ENCODE results near the gene CIAPIN1. TPM values are rescaled to one million over a fixed set of nuclear protein-coding genes. Genes with fewer than 3 reads are reported as not detected.

CIAPIN1 gene
- total and polyA plus RNA-seq, 2 of the 8 experiments (the other 6 are each of a cell fraction or from before 2014, with no cell fraction given), result 76.8 to 83.6 TPM

DNA sequence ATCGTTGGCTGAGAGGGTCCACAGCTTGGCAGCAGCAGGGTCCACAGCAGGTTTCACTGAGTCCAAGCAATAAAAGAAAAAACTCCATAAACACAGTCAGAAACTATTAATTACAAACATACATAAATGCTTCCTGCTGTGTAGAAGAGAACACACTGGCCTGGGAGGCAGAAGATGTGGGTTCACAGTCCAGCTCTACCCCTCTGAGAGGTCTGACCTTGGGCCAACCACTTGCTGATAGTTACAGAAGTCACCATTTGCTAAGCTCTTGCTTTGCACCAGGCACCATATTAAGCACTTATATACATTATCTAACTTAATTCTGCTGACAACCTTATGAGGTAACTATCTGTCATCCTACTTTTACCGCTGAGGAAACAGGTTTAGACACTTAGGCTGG lies 14.7 kb downstream of the CIAPIN1 start:
- POLR2A ChIA-PET (ENCODE audit: partially characterized antibody), result interaction anchor here (1.1 to 1.6 kb wide), 3 partner anchors 10 to 96 kb away, joined by 4 to 6 read pairs (median 4); partner anchors contain the start of genes CIAPIN1 and COQ9
- no peak overlapping the region for H3K14ac ChIP-seq (ENCODE audit: insufficient read length)
- no peaks in the 10 kb centered on the region for H3K4me1 ChIP-seq (replicated peaks in 1 of 4; ENCODE audit: control insufficient read depth in 3 of 4, insufficient read depth in 4 of 4, low read length in 3 of 4)
- H3K9me3 ChIP-seq (ENCODE audit: insufficient read depth in 2 of 2, low read depth in 1 of 2, low read length in 1 of 2), result no peaks in the 10 kb centered on the region
- no peak overlapping the region for H2BK15ac ChIP-seq (ENCODE audit: low read length)
- no peak overlapping the region for H2AFZ ChIP-seq (ENCODE audit: low read length)
- no peak overlapping the region for H3K18ac ChIP-seq (ENCODE audit: extremely low read depth, low read length)
- no peak overlapping the region for H3K4me2 ChIP-seq (ENCODE audit: insufficient read depth in 1 of 2, low read depth in 2 of 2, low read length in 2 of 2)
- H2BK120ac ChIP-seq (replicated peaks; ENCODE audit: low read depth, low read length), result no peak overlapping the region
- no peak overlapping the region for H4K8ac ChIP-seq (ENCODE audit: extremely low read depth, insufficient read depth, low read length)
- CTCF ChIA-PET (ENCODE audit: partially characterized antibody), result interaction anchor here (1.0 to 4.4 kb wide), 4 partner anchors 10 to 109 kb away, joined by 3 to 34 read pairs (median 5); no protein-coding TSS in a partner anchor
- no peak overlapping the region for H2AK5ac ChIP-seq (ENCODE audit: low read depth, low read length)
- no peak for DNase-seq (ENCODE audit: low read depth in 1 of 2, low spot score in 2 of 2)
- no peak overlapping the region for H4K91ac ChIP-seq (replicated peaks; ENCODE audit: insufficient read length, low read length)
- H3K4ac ChIP-seq (replicated peaks; ENCODE audit: insufficient read length, low read depth, low read length), result no peak overlapping the region
- no peak overlapping the region for H3K27ac ChIP-seq (ENCODE audit: low read depth, low read length)
- no peaks in the 10 kb centered on the region for H3K79me1 ChIP-seq (ENCODE audit: low read depth, low read length)
- no peak overlapping the region for H2BK20ac ChIP-seq (ENCODE audit: low read length)
- H3K9ac ChIP-seq (replicated peaks in 1 of 4; ENCODE audit: extremely low read depth in 1 of 4, low read depth in 3 of 4, low read length in 3 of 4), result no peak overlapping the region
- no peak overlapping the region for H2BK12ac ChIP-seq (ENCODE audit: low read depth, low read length)
- H3K56ac ChIP-seq (replicated peaks; ENCODE audit: insufficient read length, low read depth, low read length), result no peak overlapping the region
- no peak for FAIRE-seq
- peaks cover 20 to 63% (median 55%) of the 10 kb centered on the region in 4 experiments; a peak in 7 of 8 replicates for H3K36me3 ChIP-seq (ENCODE audit: control insufficient read depth in 2 of 4, insufficient read depth in 4 of 4, low read length in 3 of 4)
- H3K27me3 ChIP-seq (replicated peaks in 1 of 4; ENCODE audit: control insufficient read depth in 3 of 4, extremely low read depth in 1 of 4, insufficient read depth in 3 of 4, low read length in 3 of 4), result no peaks in the 10 kb centered on the region
- H2BK5ac ChIP-seq (ENCODE audit: low read depth, low read length), result no peak overlapping the region
- no peak overlapping the region for H3K23ac ChIP-seq (ENCODE audit: insufficient read length)
- H3K4me3 ChIP-seq (ENCODE audit: extremely low read depth in 1 of 4, insufficient read depth in 2 of 4, low read depth in 3 of 4, low read length in 4 of 4), result no peak overlapping the region
- no peaks in the 10 kb centered on the region for H4K20me1 ChIP-seq (replicated peaks in 1 of 2; ENCODE audit: control insufficient read depth in 1 of 2, insufficient read depth in 2 of 2, low read length in 2 of 2)
- no peaks in the 10 kb centered on the region for H3K79me2 ChIP-seq (ENCODE audit: control insufficient read depth in 1 of 2, insufficient read depth in 2 of 2, low read length in 2 of 2)
- H4K5ac ChIP-seq (ENCODE audit: insufficient read length, low read depth, low read length), result no peak overlapping the region
- 94% methylated on average over 2 of the region's 2 CpGs; no CpG with 5 or more reads in 1 of the 2 experiments for WGBS, 2 experiments (ENCODE audit: extremely low coverage in 1 of 2, insufficient coverage in 1 of 2, insufficient read length in 1 of 2, insufficient replicate concordance in 2 of 2, low coverage in 1 of 2, low lambda C conversion rate in 2 of 2, missing lambda C conversion rate in 1 of 2)
- no peaks in the 10 kb centered on the region for H3K23me2 ChIP-seq (ENCODE audit: low read depth, low read length)
- TF ChIP-seq SP1 (IDR thresholded peaks at IDR 0.05; ENCODE audit: low read depth, low read length), result no peak
- TF ChIP-seq RXRA (IDR thresholded peaks at IDR 0.05; ENCODE audit: insufficient read depth, low read depth, low read length), result no peak
- no peak for TF ChIP-seq SIX5 (IDR thresholded peaks at IDR 0.05; ENCODE audit: low read depth, low read length)
- TF ChIP-seq YY1 (IDR thresholded peaks at IDR 0.05; ENCODE audit: low read depth, low read length), result no peak
- no peak for TF ChIP-seq SRF (IDR thresholded peaks at IDR 0.05; ENCODE audit: low read depth, low read length)
- no peak for TF ChIP-seq RBBP5 (IDR thresholded peaks at IDR 0.05; ENCODE audit: borderline replicate concordance, low read depth, low read length)
- TF ChIP-seq, protein P1, sequence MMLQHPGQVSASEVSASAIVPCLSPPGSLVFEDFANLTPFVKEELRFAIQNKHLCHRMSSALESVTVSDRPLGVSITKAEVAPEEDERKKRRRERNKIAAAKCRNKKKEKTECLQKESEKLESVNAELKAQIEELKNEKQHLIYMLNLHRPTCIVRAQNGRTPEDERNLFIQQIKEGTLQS (IDR thresholded peaks at IDR 0.05; ENCODE audit: insufficient read depth, low read depth, low read length), result no peak
- TF ChIP-seq EGR1 (IDR thresholded peaks at IDR 0.05; ENCODE audit: borderline replicate concordance, low read depth, low read length), result no peak
- TF ChIP-seq, protein P2, sequence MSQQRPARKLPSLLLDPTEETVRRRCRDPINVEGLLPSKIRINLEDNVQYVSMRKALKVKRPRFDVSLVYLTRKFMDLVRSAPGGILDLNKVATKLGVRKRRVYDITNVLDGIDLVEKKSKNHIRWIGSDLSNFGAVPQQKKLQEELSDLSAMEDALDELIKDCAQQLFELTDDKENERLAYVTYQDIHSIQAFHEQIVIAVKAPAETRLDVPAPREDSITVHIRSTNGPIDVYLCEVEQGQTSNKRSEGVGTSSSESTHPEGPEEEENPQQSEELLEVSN (IDR thresholded peaks at IDR 0.05), result no peak
- TF ChIP-seq SP2 (IDR thresholded peaks at IDR 0.05; ENCODE audit: low read length), result no peak
- no peak for TF ChIP-seq ASH2L (IDR thresholded peaks at IDR 0.05; ENCODE audit: low read length)
- no peak for TF ChIP-seq RFX5 (IDR thresholded peaks at IDR 0.05; ENCODE audit: borderline replicate concordance, low read depth, low read length)
- TF ChIP-seq KDM1A (IDR thresholded peaks at IDR 0.05; ENCODE audit: borderline replicate concordance, low read length), result no peak
- TF ChIP-seq POLR2A (IDR thresholded peaks at IDR 0.05; ENCODE audit: control extremely low read depth in 1 of 2, low read depth in 2 of 2, low read length in 2 of 2), result no peak
- TF ChIP-seq ZNF274 (IDR thresholded peaks at IDR 0.05; ENCODE audit: borderline replicate concordance, extremely low read depth, low read length), result no peak

All from H1 (cell line).